Activated CD4-positive, alpha-beta memory T cell treated with anti-CD3 and anti-CD28 coated beads, Interleukin-2, amount 10 ng/mL, durations not matched to agents 7 days and 5 days (primary cell): ENCODE data around the gene CKS2. TPM values are rescaled to one million over a fixed set of nuclear protein-coding genes. Genes with fewer than 3 reads are reported as not detected.

Experiments
- CTCF ChIA-PET: fragments of 350-600 bp; sonication (Branson Sonifier 250); formaldehyde crosslinking; loops from one replicate; lab custom pipeline; 2021; ENCODE audit warnings: antibody characterized with exemption, inconsistent platforms; lab: Charles Lee
- POLR2A ChIA-PET: fragments of 350-600 bp; sonication (Branson Sonifier 250); formaldehyde crosslinking; loops from one replicate; lab custom pipeline; 2021; ENCODE audit warnings: antibody characterized with exemption; lab: Charles Lee
- DNase-seq: peaks from one replicate; pipeline ENCODE4 v3.0.0-alpha.2; 2020
- H3K27ac Mint-ChIP-seq: one replicate; pipeline ENCODE4 v1.8.0; 2021; ENCODE audit warnings: mild to moderate bottlenecking, mixed read lengths
- H3K27me3 Mint-ChIP-seq: one replicate; pipeline ENCODE4 v1.8.0; 2021; ENCODE audit warnings: mixed read lengths
- H3K36me3 Mint-ChIP-seq: one replicate; pipeline ENCODE4 v1.8.0; 2021; ENCODE audit warnings: low read depth, mixed read lengths
- H3K4me1 Mint-ChIP-seq: one replicate; pipeline ENCODE4 v1.8.0; 2021; ENCODE audit warnings: mixed read lengths
- H3K4me3 Mint-ChIP-seq: one replicate; pipeline ENCODE4 v1.8.0; 2021; ENCODE audit warnings: mild to moderate bottlenecking, mixed read lengths
- H3K9me3 Mint-ChIP-seq: one replicate; pipeline ENCODE4 v1.8.0; 2021; ENCODE audit warnings: mixed read lengths
- total RNA-seq, 2 experiments: library from RNA; stranded (reverse); gene quantifications; one replicate each; pipeline ENCODE4 v1.2.3, GENCODE V29; 2021

CKS2 gene
- total RNA-seq, 2 experiments from 2014 or later = 175 to 180 TPM

DNA sequence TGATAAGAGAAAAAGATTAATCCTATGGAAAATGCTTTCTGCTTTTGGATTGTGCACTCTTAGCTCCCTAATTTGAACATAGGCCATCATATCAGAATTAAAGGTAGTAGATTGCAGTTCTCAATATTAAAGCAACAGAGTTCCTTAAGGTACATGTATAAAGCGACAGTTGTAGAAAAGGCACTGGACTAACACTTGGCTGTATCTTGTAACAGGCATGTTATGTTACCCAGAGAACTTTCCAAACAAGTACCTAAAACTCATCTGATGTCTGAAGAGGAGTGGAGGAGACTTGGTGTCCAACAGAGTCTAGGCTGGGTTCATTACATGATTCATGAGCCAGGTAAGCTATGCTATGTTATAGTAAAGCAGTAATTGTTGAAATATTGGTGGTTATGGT lies 4.0 kb downstream of the CKS2 start:
- CTCF ChIA-PET = no interaction called here
- peaks cover 65% of the 10 kb centered on the region for H3K4me1 Mint-ChIP-seq
- POLR2A ChIA-PET = interaction anchor here (1.2 to 1.6 kb wide), 3 partner anchors 44 to 109 kb away, joined by 3 to 9 read pairs (median 3); no protein-coding TSS in a partner anchor

DNA sequence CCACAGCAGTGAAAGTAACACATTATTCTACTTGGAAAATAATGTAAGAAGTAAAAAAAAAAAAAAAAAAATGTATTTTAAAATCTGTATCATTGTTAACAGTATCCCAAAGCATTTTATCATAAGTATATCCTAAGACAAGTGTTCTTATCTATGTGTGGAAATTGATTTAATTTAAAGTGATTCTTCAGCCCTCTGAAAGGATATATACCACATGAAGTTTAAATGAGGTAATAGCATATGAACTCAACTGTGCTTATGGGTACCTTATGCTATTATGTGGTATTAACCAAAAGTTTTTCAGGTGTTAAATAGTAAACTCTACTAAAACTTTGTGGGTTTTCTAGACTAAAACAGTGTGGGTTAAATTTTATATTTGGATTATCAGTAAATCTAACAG lies 4.5 kb downstream of the CKS2 start:
- no peaks in the 10 kb centered on the region for H3K9me3 Mint-ChIP-seq
- ChIA-PET POLR2A (no interaction called here), CTCF (no interaction called here)
- no peak overlapping the region for H3K4me3 Mint-ChIP-seq
- no peak for DNase-seq
- H3K4me1 Mint-ChIP-seq = peaks cover 68% of the 10 kb centered on the region
- H3K36me3 Mint-ChIP-seq = peaks cover 74% of the 10 kb centered on the region
- H3K27me3 Mint-ChIP-seq = no peaks in the 10 kb centered on the region
- peak overlapping the region; percentile 68 for H3K27ac Mint-ChIP-seq

More for the DNA sequence above, 4.0 kb downstream of the CKS2 start:
- Mint-ChIP-seq H3K9me3 (no peaks in the 10 kb centered on the region), H3K4me3 (peak overlapping the region; percentile 95), H3K27me3 (no peaks in the 10 kb centered on the region), H3K36me3 (peaks cover 70% of the 10 kb centered on the region), H3K27ac (peak overlapping the region; percentile 98)
- no peak for DNase-seq

DNA sequence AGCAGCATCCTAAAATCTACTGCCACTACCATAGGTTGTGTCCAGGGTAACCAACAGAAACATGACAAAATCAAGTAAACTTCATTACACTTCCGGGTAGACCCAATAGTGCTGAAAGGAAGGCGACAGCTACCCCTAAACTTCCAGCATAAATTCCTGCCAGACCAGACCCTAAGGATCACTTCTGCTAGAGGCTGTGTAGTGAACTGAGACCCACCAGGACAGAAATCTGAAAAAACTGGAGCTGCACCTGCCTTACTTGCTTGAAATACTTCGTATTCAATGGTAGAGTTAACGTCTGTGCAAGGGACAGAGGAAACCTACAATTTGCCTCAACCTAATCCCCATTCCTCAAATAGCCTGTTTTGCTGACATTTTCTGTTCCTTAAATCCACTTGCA lies 6.3 kb downstream of the CKS2 start:
- CTCF ChIA-PET = no interaction called here

DNA sequence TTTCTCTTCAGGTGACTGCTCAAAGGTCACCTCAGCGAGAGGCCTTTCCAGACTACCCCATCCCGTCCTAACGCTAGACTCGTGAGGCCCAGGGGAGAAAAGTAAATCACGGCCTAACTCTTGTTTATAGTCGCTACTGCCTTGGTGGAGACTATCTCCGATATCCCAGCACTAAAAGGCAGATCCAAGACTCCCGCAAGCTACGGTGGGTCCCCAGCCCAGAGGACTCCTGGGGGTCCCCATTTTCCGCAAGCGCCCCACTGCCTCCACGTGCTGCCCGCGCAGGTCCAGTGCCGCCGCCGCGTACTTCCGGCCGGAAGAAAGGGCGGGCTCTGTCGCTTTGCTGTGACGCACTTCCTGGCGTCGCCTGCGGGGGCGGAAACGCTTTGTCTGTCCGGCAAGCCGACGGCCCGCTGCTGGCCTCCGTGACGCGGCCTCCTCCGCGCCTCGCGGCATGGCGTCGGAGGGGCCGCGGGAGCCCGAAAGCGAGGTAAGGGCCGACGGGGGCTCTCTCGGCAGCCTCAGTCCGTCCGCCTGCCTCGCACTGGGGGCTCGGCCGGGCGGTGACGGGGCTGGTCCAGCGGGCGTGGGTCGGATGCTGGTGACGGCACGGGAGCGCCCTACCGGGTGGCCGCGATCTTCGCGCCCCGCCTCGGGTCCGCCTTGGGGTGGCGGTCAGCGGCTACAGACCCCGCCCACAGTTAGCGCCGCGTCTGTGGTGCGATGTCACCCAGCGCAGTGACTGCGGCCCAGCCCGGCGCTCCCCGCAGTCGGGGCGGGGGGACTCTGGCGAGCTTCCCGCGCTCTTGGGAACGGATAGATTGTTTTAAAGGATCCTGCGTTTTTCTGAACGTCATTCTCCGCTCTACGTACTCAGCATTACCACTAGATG lies 7.4 kb downstream of the CKS2 start, which contains the start of gene SECISBP2:
TSS of gene SECISBP2 (plus strand) at position 378 of the 892 bp plus-strand sequence. CDS start at position 455, 77 bp downstream.
- Mint-ChIP-seq H3K4me1 (peaks cover 86% of the 10 kb centered on the region), H3K4me3 (peak within 1 kb of the TSS; percentile 79), H3K36me3 (peaks cover 69% of the 10 kb centered on the region), H3K9me3 (no peaks in the 10 kb centered on the region), H3K27ac (peak within 1 kb of the TSS; percentile 90), H3K27me3 (no peaks in the 10 kb centered on the region)
- peak; percentile 94 for DNase-seq
- ChIA-PET CTCF (interaction anchor here (0.7 to 3.3 kb wide), 7 partner anchors 55 to 280 kb away, joined by 3 to 26 read pairs (median 4); no protein-coding TSS in a partner anchor), POLR2A (interaction anchor here (0.7 to 2.8 kb wide), 13 partner anchors 8 to 287 kb away, joined by 3 to 18 read pairs (median 4); partner anchors contain the start of genes CKS2 and GADD45G)

More for the DNA sequence above, 6.3 kb downstream of the CKS2 start:
- peaks cover 82% of the 10 kb centered on the region for H3K4me1 Mint-ChIP-seq
- H3K27me3 Mint-ChIP-seq = no peaks in the 10 kb centered on the region
- POLR2A ChIA-PET = interaction anchor here (2.0 kb wide), 1 partner anchor 91 kb away, joined by 8 read pairs; no protein-coding TSS in a partner anchor
- DNase-seq = no peak
- H3K36me3 Mint-ChIP-seq = peaks cover 76% of the 10 kb centered on the region
- no peaks in the 10 kb centered on the region for H3K9me3 Mint-ChIP-seq
- H3K27ac Mint-ChIP-seq = peak overlapping the region; percentile 90
- H3K4me3 Mint-ChIP-seq = peak overlapping the region; percentile 79

DNA sequence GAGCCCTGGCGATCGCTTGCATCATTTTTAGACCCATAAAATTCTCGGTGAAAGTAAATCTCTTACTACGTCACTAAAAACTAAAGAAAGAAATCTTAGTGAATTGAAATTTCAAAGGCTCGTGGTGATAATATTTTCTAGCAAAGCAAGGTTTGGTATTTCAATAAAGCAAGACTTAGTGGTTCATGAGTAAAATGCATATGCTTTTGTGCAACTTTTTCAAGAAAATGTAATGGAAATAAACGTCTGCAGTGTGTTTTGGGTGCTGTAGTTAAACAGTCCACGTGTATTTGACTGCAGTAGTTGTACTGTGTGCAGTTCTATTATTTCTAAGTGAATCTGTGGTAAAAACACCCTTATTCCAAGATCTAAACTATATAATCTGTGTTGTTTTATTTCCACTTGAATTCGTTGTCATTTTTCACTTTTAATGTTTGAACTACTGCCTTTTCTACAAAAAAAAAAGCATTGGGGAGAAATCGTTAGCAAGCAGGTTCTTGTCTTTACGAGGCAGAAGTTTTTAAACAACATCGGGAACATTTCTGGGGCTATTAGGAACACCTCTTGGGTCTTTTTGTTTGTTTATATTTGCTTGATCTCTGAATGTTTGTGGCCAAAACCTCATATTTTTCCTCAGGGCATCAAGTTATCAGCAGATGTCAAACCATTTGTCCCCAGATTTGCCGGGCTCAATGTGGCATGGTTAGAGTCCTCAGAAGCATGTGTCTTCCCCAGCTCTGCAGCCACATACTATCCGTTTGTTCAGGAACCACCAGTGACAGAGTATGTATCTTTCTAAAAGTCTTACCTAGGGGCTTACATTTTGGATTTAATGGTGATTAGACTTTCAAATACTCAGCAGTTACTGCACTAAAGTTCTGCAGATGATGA lies 8.3 kb downstream of the CKS2 start:
- Mint-ChIP-seq H3K4me1 (peaks cover 80% of the 10 kb centered on the region), H3K27ac (peak overlapping the region; percentile 90), H3K27me3 (no peaks in the 10 kb centered on the region), H3K4me3 (peak overlapping the region; percentile 79), H3K9me3 (no peaks in the 10 kb centered on the region), H3K36me3 (peaks cover 64% of the 10 kb centered on the region)
- ChIA-PET CTCF (interaction anchor here (0.7 to 3.3 kb wide), 7 partner anchors 54 to 279 kb away, joined by 3 to 26 read pairs (median 4); no protein-coding TSS in a partner anchor), POLR2A (interaction anchor here (0.7 to 2.8 kb wide), 15 partner anchors 9 to 286 kb away, joined by 3 to 18 read pairs (median 4); partner anchors contain the start of genes CKS2 and GADD45G)
- DNase-seq = no peak

DNA sequence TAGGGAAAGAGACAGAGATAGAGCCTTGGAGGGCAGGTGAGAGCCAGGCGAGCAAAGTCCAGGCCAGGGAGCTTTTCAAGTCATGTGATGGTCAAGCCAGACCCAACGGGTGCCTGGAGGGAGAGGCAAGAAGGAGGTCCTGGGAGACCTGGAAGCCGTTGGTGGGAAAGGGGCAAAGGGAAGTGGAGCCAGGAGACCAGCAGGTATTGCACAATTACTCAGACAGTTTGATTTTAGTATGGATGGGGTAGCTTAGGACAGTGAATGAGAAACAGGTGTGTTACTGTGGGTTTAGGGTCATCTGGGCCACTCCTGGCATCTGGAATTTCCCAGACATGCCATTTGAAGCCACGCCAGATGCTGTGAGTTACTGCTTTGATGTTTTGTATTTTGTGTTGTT lies 12.4 kb downstream of the CKS2 start:
- Mint-ChIP-seq H3K36me3 (peaks cover 35% of the 10 kb centered on the region), H3K9me3 (no peaks in the 10 kb centered on the region), H3K4me3 (no peak overlapping the region), H3K27ac (no peak overlapping the region), H3K27me3 (no peaks in the 10 kb centered on the region), H3K4me1 (peaks cover 49% of the 10 kb centered on the region)
- POLR2A ChIA-PET = interaction anchor here (1.2 kb wide), 2 partner anchors 12 to 13 kb away, joined by 3 to 4 read pairs; no protein-coding TSS in a partner anchor
- DNase-seq = no peak
- CTCF ChIA-PET = interaction anchor here (1.4 kb wide), 1 partner anchor 225 kb away, joined by 5 read pairs; no protein-coding TSS in a partner anchor

DNA sequence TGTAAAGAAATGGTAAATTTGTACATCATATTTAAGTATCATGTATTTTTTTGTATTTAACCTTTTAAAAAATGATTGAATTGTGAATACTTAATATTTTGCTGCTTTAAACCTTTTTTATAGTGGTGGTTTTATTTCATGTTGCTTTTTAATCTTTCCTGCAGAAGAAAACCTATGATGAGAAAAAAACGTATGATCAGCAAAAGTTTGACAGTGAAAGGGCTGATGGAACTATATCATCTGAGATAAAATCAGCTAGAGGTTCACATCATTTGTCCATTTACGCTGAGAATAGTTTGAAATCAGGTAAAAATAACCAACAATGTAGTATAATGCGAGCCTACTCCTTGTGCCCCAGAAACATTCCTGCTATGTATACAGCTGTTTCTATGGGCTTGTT lies 14.7 kb downstream of the CKS2 start:
- POLR2A ChIA-PET = interaction anchor here (1.1 to 1.6 kb wide), 2 partner anchors 12 to 18 kb away, joined by 4 read pairs; no protein-coding TSS in a partner anchor
- no peak for DNase-seq
- Mint-ChIP-seq H3K27me3 (no peaks in the 10 kb centered on the region), H3K4me1 (peaks cover 31% of the 10 kb centered on the region), H3K4me3 (no peak overlapping the region), H3K9me3 (no peaks in the 10 kb centered on the region), H3K27ac (no peak overlapping the region), H3K36me3 (peaks cover 44% of the 10 kb centered on the region)
- CTCF ChIA-PET = interaction anchor here (1.2 kb wide), 1 partner anchor 223 kb away, joined by 5 read pairs; no protein-coding TSS in a partner anchor

DNA sequence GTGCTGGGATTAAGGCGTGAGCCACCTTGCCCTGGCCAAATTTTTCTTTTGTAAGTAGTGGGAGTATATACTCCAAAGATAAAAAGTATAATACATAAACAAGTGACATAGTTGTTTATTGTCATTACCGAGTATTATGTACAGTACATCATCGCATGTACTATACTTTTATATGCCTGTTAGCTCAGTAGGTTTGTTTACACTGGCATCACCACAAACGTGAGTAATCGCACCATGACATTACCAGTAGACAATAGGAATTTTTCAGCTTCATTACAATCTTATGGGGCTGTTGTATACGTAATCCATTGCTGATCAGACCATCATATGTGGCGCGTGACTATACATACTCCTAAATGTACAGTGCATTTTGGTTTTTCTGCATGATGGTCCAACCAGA lies 17.1 kb downstream of the CKS2 start:
- CTCF ChIA-PET = interaction anchor here (1.0 kb wide), 1 partner anchor 774 kb away, joined by 3 read pairs; no protein-coding TSS in a partner anchor
- no peak overlapping the region for H3K27ac Mint-ChIP-seq
- peaks cover 45% of the 10 kb centered on the region for H3K36me3 Mint-ChIP-seq
- H3K4me3 Mint-ChIP-seq = no peak overlapping the region
- POLR2A ChIA-PET = interaction anchor here (1.3 to 1.7 kb wide), 2 partner anchors 15 to 16 kb away, joined by 4 read pairs; no protein-coding TSS in a partner anchor
- DNase-seq = no peak
- H3K9me3 Mint-ChIP-seq = no peaks in the 10 kb centered on the region
- H3K4me1 Mint-ChIP-seq = peaks cover 10% of the 10 kb centered on the region
- H3K27me3 Mint-ChIP-seq = no peaks in the 10 kb centered on the region

DNA sequence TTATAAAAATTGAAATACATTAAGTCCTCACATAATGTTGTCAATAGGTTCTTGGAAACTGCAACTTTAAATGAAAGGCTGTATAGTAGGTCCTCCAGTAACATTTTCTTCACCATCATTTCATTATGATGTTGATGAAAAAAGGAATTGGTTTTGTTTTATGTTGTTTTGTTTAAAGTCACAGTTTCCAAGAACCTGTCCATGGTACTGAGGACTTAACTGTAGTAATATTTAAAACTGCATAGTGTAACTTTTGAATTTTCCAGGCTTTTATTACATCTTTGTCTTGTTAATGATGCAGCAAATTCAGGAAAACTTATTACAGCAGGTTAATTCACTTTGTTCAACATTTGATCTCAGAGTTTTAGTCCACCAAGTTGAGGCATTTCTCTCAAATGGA lies 18.9 kb downstream of the CKS2 start:
- H3K36me3 Mint-ChIP-seq = peaks cover 55% of the 10 kb centered on the region
- DNase-seq = no peak
- POLR2A ChIA-PET = no interaction called here
- CTCF ChIA-PET = no interaction called here
- no peaks in the 10 kb centered on the region for H3K27me3 Mint-ChIP-seq
- peaks cover 5% of the 10 kb centered on the region for H3K4me1 Mint-ChIP-seq
- no peaks in the 10 kb centered on the region for H3K9me3 Mint-ChIP-seq
- H3K4me3 Mint-ChIP-seq = no peak overlapping the region
- no peak overlapping the region for H3K27ac Mint-ChIP-seq

DNA sequence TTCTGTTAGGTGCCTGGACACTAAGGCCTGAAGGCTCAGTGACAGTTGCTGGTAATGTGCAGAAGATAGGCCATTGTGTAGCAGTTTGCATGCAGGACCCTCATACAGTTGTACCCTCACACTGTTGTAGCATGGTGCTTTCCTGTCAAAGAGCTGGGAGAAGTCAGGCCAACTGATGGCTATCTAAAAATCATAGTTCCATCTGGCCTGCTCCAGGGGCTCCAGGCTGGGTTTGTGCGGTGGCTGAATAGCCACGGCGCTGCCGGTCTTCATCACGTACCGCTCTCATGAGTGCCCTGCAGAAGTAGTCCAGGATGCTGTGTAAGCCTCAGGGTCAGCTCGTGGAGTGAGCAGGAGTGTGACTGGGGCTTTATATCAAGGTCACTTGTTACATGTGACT lies 19.5 kb downstream of the CKS2 start:
- no peak overlapping the region for H3K27ac Mint-ChIP-seq
- CTCF ChIA-PET = no interaction called here
- H3K9me3 Mint-ChIP-seq = no peaks in the 10 kb centered on the region

DNA sequence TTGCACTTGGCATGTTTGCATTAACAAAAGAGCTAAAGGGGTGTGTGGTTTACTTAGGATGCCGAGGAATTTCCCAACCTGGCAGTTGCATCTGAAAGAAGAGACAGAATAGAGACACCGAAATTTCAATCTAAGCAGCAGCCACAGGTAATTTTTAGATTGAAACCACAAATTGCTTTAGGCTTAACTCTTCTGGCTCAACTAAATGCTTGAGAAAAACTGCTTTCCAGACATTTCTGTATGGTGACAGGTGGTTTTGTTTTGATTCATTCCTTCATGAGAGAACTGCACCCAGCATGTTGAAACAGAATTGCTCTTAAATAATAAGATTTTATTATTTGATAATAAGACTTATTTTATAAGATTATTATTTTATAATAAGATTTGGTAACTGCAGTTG lies 28.8 kb downstream of the CKS2 start:
- H3K9me3 Mint-ChIP-seq = peaks cover 1% of the 10 kb centered on the region
- POLR2A ChIA-PET = no interaction called here
- DNase-seq = no peak
- H3K4me1 Mint-ChIP-seq = peaks cover 40% of the 10 kb centered on the region
- no peaks in the 10 kb centered on the region for H3K27me3 Mint-ChIP-seq
- H3K27ac Mint-ChIP-seq = peak overlapping the region; percentile 25
- no peak overlapping the region for H3K4me3 Mint-ChIP-seq
- CTCF ChIA-PET = interaction anchor here (0.6 kb wide), 1 partner anchor 68 kb away, joined by 3 read pairs; no protein-coding TSS in a partner anchor
- peaks cover 85% of the 10 kb centered on the region for H3K36me3 Mint-ChIP-seq

More for the DNA sequence above, 19.5 kb downstream of the CKS2 start:
- peaks cover 59% of the 10 kb centered on the region for H3K36me3 Mint-ChIP-seq
- no peak overlapping the region for H3K4me3 Mint-ChIP-seq
- no peak for DNase-seq
- POLR2A ChIA-PET = no interaction called here
- H3K4me1 Mint-ChIP-seq = peaks cover 3% of the 10 kb centered on the region
- no peaks in the 10 kb centered on the region for H3K27me3 Mint-ChIP-seq

DNA sequence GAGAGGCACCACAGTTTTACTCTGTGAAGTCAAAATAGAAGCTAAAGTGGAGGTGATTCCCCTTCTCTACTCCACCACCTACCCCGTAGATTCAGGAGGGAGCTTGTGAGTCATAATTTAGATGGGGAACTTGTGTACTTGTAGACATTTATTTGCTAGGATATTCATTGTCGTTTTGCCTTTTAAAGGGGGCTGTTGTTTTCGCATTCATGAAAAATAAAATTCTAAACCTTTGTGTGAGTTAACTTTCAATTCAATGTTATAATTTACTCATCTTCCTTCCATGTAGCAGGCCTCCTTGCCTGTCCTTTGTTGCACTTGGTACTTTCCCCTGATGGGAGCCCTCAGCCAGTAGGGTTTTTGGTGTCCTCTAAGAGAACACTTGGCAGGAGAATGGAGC lies 29.3 kb downstream of the CKS2 start:
- ChIA-PET CTCF (no interaction called here), POLR2A (no interaction called here)
- peaks cover 45% of the 10 kb centered on the region for H3K4me1 Mint-ChIP-seq
- H3K27ac Mint-ChIP-seq = peak overlapping the region; percentile 60
- H3K27me3 Mint-ChIP-seq = no peaks in the 10 kb centered on the region
- no peak for DNase-seq
- peaks cover 1% of the 10 kb centered on the region for H3K9me3 Mint-ChIP-seq
- no peak overlapping the region for H3K4me3 Mint-ChIP-seq
- H3K36me3 Mint-ChIP-seq = peaks cover 87% of the 10 kb centered on the region
